HEK293 (cell line): ENCODE data around the gene TBL1X.

Experiments
- CTCF ChIP-seq: fragments of 450-650 bp; formaldehyde crosslinking; IDR thresholded peaks from 2 replicates; pipeline ENCODE4 v1.5.1; 2016; ENCODE audit warnings: missing biosample characterization, missing genetic modification characterization
- EGR2 ChIP-seq: fragments of 450-650 bp; formaldehyde crosslinking; IDR thresholded peaks from 2 replicates; pipeline ENCODE4 v1.5.1; 2016; ENCODE audit warnings: low read depth, missing biosample characterization, missing genetic modification characterization
- ZNF121 ChIP-seq: fragments of 450-650 bp; formaldehyde crosslinking; IDR thresholded peaks from 2 replicates; pipeline ENCODE4 v1.5.1; 2016; ENCODE audit warnings: missing biosample characterization, missing genetic modification characterization
- ZNF221 ChIP-seq: fragments of 450-650 bp; formaldehyde crosslinking; IDR thresholded peaks from 2 replicates; pipeline ENCODE4 v1.5.1; 2017; ENCODE audit warnings: missing biosample characterization, missing genetic modification characterization, borderline replicate concordance

- TF ChIP-seq EGR2 (tag by site-specific recombination), result no peak
- TF ChIP-seq ZNF121 (tag by site-specific recombination), result no peak
- no peak for TF ChIP-seq ZNF221 (tag by site-specific recombination)
- TF ChIP-seq CTCF (tag by site-specific recombination), result no peak
Observed at GRCh38 chrX:9703406-9703805, 238.5 kb downstream of the TBL1X start.
